ENCODE results near the gene MYMX.

Gene MYMX

GRCh38 chr6:44253307-44254101 lies 36.8 kb downstream of the MYMX start:
- FAIRE-seq: no peak

- FAIRE-seq: no peak
Observed at GRCh38 chr6:44254191-44255104, 37.7 kb downstream of the MYMX start.

GRCh38 chr6:44255105-44255808 lies 38.5 kb downstream of the MYMX start:
- FAIRE-seq: no peak

DNA sequence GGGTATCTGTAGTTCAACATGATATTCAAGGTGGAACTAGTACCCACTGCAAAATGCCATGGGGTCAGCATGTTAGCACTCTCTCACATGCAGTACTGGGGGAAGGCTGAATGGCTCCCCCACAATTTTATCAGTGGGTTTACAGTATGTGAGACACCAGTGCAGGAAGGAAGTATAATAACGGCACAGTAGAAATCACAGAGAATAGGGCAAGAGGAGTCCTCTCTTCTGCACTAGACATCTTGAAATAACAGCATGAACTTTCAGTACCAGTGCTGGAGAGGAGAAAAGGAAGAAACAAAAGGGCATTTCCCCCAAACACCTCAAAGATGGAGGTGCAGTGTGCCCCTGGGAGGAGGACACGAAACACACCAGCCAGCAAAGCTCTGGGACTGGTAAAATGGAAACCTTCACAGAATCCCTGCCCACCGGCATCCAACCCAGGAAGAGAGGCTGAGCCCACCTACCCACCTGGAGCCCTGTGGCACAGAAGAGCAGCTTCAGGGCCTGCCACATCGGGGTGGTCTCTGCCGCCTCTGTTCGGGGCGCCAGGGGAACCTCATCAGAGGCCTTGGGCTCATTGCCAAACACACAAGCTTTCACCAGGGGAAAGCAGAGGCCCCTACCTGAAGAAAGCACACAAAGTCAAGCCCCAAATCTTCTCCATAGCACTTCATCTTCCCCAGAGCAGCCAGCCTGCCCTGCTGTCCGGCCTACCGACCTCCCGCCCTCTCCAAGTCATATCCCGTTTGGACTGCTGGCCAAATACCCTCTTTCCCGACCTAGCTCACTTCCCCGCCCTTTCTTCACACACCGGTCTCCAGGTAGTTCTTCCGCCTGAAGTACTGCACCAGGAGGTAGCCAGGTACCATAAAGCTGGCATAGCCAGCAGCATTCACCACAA lies 39.4 kb downstream of the MYMX start:
- no peak for FAIRE-seq

GRCh38 chr6:44256775-44257024 lies 40.0 kb downstream of the MYMX start:
- no peak for FAIRE-seq

DNA sequence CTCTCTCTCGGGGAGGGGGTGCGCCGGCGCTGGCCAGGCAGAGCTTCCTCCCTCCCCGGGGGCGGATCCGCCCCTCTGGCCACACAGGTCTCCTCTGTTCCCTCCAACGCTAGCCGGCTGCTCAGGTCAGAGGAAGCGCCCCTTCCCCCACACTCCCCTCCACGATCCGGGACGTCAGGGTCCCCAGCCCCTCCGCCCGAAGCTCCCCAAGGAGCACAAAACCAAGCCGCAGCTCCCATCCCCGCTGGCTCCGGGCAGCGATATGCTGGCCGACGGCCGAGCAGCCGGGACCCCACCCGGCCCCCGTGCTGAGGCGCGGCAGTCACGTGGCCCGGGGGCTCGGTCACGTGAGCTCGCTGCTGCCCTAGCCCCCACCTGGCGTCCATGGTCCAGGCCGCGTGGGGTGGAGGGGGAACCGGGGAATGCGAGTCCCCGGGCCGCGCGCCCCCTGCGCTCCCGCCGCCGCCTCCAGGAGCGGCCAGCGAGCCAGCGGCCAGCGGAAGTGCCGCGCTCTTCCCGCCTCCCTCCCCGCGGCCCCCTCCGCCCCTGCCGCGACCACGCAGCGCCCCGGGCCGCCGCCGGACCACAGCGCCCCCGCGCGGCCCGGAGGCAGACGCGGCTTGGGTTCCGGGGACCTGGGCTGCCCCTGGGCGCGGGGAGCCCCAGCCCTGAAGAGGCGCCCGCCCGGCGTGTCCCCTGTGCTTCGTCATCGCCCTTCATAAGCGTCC lies 40.5 kb downstream of the MYMX start, which contains the start of gene SLC35B2:
SLC35B2 (minus strand) TSS at position 504 of the 728 bp plus-strand sequence; CDS start at position 386, 118 bp downstream.
- FAIRE-seq: no peak

- no peak for FAIRE-seq
Observed at GRCh38 chr6:44257753-44258324, 41.1 kb downstream of the MYMX start.

GRCh38 chr6:44258325-44258863 lies 41.7 kb downstream of the MYMX start:
- FAIRE-seq: no peak

DNA sequence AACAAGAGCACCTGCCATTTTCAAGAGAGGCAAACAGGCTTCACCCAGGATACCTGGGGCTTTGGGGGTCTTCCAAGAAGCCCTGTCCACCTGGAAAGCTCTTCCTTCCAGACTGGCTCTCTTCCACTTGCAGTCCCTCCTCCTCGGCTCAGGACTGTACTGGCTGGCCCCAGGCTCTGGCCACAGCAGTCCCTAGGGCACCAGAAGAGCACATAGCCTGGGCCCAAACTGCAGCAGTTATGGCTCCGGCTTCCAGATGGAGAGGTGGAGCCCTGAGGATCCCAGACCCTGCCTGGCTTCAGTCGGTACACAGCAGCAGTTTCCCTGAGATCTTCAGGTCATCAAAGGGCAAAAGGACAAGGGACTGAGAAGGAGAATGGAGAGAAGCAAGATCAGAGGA lies 42.2 kb downstream of the MYMX start:
- FAIRE-seq: no peak

GRCh38 chr6:44260011-44260410 lies 43.3 kb downstream of the MYMX start:
- no peak for FAIRE-seq

DNA sequence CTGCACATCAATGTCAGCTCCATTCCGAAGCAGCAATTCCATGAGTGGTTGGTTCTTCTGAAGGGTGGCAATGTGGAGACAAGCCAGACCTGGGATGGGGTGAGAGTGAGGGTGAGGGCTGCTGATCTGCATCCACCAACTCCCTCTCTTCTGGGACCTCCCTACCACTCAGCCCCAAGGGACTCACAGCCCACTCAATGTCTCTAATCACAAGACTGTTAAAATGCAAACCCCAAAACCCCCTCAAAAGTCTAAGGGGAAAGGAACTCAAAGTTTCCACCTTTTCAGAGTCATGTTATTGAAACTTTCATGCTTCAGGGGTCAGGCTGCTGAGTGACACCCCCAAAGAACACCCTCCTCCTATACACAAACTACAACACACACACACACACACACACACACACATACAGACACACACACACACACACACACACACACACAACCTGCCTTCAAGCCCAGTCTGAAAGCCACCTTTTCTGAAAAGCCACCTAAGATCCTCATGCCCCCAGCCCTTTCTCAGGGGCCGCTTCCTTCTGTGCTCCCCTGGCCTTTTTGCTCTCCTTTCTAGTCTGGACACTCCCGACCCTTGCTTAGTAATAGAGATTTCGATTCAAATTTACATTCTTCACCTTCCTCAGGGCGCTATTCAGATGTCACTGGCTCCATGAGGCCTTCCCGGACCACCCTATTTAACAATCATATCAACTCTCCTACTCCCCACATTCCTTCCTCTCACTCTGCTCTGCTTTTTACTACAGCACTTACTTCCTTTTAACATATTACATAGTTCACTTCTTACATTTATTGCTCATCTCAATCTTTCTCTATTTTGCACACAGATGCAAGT lies 43.9 kb downstream of the MYMX start:
- no peak for FAIRE-seq

GRCh38 chr6:44261581-44261980 lies 44.9 kb downstream of the MYMX start:
- no peak for FAIRE-seq

- no peak for FAIRE-seq
Observed at GRCh38 chr6:44262467-44263353, 46.0 kb downstream of the MYMX start.

GRCh38 chr6:44263354-44264100 lies 46.8 kb downstream of the MYMX start:
- no peak for FAIRE-seq

DNA sequence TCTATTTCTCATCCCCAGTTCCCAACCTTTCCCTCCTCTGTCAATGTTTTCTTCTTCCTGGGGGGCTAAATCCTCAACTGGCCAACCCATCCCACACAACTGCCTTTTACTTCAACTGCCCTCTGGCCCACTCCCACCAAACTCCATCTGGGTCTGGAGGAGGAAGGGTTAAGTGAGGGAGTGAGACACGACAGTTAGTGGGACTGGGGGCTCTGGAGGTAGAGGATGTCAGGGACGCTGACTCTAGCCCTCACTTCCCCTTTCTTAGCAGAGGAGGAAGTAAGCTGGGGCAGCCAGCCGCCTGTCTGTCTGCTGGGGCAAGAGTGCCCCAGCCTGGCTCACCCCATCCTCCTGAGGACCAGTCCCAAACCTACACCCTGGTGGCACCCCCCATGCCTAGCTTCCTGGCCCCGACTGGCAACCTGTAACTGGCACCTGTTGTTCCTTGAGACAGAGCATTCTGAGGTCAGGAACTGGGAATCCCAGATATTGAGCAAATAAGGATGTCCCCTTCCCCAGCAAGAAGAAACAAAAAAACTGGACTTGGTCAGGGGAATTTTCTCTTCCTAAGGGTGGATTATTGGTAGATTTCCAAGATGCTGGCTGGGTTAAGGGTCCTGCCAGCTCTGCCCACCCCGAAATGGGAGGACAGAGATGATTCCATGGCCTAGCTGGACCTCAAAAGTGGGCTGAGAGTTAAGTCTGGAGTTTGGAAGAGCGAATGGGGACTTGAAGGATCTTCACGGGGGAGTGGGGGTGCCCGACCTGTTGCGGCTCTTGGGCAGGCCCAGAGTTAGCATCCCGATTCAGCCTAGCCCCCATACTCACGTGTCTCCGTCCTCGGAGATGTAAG lies 47.7 kb downstream of the MYMX start:
- FAIRE-seq: no peak

GRCh38 chr6:44265007-44265721 lies 48.4 kb downstream of the MYMX start, which contains the start of gene NFKBIE:
Gene NFKBIE (minus strand): TSS chr6:44265551. CDS start chr6:44265346, 205 bp downstream.
- FAIRE-seq: no peak
